GM19099 (cell line): ENCODE measurements around the gene PFN1.

Experiments
- POLR2A ChIP-seq: IDR thresholded peaks from 3 replicates; pipeline ENCODE4 v1.6.1; 2011; ENCODE audit warnings: low read depth; ENCODE audit not compliant: insufficient read length; ENCODE audit errors: extremely low read depth

Gene PFN1

DNA sequence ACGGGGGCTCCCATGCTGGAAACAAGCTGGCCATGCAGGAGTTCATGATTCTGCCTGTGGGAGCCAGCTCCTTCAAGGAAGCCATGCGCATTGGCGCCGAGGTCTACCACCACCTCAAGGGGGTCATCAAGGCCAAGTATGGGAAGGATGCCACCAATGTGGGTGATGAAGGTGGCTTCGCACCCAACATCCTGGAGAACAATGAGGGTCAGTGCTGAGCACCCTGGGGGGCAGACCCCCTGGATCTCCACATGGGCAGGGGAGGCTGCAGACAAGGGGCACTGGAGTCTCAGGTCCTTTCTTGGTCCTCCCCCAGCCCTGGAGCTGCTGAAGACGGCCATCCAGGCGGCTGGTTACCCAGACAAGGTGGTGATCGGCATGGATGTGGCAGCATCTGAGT lies 6.8 kb upstream of the PFN1 start:
- no peak for TF ChIP-seq POLR2A

DNA sequence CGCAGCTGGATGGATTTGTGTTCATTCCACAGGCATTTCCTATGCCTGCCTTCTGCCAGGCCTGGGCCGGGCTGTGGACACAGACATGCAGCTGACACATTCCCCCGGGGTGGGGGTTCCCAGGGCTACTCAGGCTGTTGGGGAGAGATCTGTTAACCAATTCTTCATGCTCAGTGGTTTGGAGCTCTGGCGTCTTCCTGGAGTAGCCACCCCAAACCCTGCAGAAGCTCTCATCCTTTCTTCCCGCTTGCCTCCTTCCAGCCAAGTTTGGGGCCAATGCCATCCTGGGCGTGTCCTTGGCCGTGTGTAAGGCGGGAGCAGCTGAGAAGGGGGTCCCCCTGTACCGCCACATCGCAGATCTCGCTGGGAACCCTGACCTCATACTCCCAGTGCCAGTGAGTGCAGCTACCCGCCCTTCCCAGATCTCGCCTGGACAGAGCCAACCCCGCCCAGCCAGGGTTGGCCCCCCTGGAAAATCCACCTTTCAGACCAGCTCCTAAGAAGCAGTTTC lies 5.2 kb upstream of the PFN1 start:
- no peak for TF ChIP-seq POLR2A

DNA sequence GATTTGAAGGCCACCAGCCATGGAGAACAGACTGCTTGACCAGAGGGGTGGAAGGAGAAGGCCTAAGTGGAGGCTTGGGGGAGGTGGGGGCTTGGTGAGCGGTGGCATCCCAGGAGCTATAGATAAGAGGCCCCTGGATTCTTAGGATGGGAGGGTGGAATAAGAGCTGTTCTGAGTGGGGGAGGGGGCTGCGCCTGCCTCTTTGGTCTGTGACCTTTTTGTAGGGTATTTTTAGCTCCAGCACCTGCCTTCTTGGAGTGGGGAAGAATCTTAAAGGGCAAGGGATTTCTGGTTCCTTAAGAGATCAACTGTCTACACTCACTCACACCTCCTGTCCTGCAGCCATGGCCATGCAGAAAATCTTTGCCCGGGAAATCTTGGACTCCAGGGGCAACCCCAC lies 3.2 kb upstream of the PFN1 start:
- no peak for TF ChIP-seq POLR2A

DNA sequence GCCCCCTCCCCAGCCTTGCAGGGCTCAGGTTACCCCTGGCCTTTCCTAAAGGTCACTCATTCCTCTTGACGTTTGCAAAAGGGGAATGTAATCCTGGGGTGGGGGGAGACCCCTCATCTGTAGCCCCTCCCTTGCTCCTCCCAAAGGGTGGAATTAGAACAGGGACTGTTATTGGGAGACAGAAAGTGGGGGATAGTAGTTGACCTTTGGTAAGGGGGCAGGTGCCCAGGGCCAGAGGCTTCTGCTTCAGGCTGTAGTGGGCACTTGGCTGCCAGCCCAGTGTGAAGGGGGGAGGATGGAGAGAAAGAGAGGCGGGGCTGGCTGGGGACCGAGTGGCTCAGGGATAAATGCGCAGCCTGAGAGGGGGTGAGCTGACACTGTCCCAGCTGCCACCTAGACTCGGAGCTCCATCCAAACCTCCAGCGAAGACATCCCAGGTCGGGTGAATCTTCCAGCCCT lies 2.4 kb upstream of the PFN1 start, which contains the start of gene ENO3:
Gene ENO3 (plus strand): TSS at position 374 of the 459 bp plus-strand sequence. CDS start 711 bp downstream, outside the sequence.
- TF ChIP-seq POLR2A = peak; percentile 15

DNA sequence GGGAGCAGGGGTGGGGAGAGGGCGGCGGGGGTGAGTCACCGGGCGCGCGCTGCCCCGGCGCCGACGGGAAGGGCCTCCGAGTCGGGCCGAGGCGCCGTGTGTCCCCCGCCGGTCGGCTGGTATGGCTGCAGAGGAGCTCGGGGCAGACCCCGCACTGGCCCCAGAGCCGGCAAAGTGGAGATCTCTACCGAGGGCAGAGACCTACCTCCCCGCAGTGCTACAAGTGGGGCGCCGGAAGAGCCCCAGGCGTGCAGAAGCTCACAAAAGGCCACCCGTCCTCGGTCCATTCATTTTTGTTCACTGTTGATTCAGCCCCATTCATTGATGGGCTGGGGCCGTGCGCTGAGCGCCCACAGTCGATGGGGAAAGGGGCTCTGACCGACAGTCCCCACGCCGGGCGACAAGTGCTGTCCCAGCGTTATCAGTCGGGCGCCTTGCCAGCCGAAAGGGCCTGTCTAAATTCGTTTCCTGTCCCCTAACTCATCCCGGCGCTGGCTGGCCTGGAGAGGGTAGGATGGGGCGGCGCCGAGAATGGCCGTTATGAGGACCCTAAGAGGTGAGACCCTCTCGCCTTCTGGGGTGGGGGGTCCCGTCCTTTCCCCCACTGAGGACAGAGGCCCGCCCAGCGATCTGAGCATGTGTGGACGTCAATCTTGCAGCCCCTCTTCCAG lies 1.9 kb upstream of the PFN1 start:
- peak; percentile 30 for TF ChIP-seq POLR2A

DNA sequence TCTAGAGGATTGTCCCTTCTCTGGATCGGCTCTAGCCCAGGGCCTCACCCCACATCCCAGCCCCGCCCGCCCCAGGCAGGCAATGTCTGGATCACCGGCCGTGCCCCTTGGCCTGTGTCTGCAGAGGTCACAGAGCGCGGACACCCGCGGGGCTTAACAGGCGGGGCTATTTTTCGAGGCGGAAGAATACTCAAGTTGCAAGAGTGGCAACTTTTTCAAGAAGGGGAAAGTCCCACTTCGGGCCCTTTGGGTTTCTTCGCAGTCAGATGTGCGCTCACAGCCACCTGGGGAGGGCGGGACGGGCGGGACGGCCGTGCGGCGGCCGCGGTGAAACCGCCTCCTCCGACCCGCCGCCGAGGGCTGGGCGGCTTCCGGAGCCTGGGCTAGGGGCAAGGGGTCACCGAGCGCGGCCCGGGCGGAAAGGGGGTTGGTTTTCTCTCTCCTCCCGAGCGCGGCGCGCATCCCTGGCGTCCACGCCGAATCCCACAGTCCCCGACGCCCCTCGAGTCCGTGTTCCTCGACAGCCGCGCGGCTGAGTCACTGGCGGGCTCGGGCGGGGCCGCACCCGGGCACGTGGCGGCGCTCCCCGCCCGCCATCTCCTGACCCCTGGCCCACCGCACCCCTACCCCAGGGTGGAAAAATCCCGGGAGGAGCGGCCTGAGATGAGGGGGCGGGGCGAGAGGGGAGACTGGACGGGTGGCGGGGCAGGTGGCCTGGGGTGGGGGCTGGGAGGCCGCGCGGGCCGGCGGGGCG lies 1.2 kb upstream of the PFN1 start:
- no peak for TF ChIP-seq POLR2A

DNA sequence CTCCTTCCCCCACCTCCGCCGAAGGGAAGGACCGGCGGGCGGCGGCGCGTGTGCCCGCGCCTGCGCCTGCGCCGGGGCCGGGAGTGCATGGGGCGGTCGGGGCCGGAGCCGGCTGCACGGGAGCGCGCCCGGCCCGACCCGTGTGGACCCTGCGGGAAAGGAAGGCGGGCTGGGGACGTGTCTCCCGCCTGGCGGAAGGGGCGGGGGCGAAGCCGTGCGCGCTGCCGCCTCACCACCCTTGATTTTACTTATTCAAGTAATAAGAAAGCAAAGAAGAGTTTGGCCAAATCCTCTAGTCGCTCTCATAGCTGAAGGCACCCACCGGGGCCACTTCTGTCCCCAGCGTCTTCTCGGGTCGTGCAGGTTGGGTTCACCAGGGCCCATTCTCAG lies 596 bp upstream of the PFN1 start:
- TF ChIP-seq POLR2A = peak; percentile 74

DNA sequence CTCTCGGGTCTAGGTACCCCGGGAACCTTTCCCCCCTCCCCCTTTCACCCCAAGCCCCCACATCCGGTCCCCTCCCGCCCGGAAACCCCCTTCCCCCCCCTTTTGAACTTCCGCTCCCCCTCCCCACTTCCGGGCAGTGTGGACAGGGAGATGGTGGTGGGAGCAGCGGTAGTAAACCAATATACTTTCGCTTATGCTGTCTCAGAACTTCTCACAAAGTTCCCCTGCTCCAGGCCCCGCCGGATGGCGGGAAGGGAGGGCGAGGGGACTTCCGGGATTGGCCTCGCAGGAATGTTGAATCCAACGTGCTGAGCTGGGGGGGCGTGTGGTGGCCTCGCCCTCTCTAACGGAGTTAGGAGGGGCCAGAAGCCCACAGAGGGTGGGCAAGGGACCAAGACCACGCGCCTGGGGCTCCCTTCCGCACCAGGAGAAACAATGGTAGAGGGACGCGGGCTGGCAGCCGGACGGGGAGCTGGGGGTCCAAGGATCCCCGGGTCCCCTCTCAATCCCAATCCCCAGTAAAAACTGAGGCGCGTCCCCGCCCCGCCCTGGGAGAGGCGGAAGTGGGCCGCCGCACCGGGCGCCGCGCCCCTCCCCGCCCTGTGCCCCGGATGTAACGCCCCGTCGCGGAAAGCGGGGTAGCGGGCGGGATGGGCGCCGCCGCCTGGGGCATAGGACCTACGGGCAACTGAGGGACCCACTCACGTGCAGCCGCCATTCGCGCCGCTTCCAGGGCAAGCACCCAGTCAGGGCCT lies 742 bp downstream of the PFN1 start:
- TF ChIP-seq POLR2A = no peak

DNA sequence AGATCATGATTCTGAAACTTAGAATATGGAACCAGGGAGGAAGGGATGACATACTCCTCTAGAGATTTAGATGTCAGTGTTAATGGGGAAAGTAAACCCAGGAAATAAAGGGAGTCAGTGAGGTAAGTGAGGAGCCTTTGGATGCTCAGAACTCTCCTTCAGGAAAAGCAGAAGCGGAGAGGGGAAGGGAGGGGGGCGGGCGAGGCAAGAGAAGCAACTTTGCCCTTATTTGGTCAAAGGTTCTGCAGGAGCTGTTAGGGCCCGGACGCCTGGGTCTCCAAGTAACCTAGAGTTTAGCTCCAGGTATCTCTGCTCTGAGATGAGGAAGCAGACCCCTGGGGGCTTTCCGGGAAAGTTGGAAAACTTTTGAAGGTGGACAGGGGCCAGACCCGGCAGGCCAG lies 1.3 kb downstream of the PFN1 start:
- no peak for TF ChIP-seq POLR2A

DNA sequence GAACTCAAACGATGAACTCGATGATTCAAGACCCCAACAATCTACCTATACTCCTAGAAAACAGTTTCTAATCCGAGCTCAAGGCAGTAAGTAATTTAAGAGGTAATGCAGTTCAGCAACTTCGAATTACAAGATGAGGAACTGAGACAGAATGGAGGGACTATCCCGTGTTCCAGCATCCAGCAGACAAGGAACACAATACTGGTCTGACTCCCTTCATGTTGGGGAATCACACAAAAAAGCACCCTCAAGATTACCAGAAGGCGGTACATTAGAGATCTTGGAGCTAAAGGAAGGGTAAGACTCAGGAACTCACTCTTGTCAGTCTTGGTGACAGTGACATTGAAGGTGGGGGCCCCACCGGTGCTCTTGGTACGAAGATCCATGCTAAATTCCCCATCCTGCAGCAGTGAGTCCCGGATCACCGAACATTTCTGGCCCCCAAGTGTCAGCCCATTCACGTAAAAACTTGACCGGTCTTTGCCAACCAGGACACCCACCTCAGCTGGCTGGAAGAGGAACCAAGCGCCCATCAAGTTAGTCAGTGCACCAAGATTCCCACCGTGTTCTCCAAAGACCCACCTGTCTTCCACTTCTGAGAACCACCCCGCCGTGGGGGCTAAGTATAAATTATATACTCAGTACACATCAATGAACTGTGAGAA lies 1.9 kb downstream of the PFN1 start:
- TF ChIP-seq POLR2A = no peak

DNA sequence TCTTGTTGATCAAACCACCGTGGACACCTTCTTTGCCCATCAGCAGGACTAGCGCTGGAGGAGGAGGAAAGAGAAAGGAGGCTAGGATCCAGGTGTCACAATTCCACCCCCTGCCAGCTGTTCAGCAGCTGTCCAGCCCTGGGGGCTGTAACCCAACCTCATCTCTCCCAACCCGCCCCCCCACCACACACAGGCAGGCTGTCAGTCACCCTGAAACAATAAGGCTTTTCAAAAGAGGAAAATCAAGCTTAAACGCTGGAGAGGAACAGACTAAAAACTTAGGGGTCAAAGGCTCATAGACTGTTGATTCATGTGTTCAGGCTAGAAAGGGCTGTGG lies 2.4 kb downstream of the PFN1 start:
- TF ChIP-seq POLR2A = no peak

DNA sequence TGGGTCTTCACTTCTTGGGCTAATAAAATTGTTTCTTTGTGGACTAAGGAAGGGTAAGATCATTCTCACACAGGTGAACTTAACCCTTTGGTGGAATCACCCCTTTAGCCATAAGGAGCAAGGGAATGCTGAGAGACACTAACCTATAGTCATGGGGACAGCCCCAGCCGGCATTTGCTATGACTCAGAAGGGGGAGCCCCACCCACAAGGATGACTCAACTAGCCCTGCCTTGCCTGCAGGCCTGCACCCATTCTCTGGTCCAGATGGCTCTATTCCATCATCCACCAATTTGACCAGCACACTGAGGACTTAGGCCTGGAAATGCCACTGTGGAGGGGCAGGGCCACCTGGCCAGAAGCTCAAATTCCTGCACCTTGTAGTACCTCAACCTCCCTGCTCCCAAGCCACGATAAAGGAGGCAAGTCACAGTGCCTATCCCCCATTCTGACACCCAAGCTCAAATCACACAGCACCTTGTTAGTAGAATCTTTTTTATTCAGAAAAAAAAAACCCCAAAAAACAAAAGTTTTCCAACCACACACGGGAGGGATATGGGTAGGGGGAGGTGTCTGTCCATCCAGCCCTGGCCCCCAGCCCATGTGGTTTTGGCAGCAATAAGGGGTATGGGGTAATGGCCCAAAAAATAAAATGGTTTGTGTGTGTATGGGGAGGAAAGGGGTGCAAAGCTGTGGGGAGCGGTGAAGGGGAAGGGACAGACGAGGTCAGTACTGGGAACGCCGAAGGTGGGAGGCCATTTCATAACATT lies 3.0 kb downstream of the PFN1 start:
- TF ChIP-seq POLR2A = no peak

DNA sequence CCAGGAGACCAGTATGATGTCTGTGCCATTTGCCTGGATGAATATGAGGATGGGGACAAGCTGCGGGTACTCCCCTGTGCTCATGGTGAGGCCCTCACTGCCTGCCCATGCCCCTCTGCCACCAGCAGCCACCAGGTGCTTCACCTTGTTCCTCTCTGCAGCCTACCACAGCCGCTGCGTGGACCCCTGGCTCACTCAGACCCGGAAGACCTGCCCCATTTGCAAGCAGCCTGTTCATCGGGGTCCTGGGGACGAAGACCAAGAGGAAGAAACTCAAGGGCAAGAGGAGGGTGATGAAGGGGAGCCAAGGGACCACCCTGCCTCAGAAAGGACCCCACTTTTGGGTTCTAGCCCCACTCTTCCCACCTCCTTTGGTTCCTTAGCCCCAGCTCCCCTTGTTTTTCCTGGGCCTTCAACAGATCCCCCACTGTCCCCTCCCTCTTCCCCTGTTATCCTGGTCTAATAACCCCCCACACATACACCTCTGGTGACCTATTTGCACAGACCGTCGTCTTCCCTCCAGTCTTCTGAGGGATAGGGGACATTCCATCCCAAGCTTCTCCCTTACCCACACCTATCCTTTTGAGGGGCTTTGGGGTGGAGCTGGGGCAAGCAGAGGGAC lies 3.7 kb downstream of the PFN1 start:
- TF ChIP-seq POLR2A = peak; percentile 51

DNA sequence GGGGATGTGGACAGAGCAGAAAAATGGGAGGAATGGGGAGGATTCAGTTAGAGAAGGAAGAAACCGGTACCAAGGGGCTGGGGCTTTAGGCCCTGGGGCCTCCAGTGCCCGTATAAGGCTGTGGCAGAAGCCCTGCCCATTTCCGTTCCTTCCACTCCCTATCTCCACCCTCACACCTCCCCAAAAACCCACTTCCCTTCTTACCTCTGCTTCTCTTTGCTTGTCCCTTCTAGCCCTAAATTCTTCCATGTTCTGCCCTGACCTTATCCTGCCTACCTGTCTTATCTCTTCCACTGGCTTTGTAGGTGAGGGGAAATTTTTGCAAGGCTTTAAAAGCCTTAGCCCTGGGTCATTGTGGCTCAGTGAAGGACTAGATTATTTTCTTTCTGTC lies 4.2 kb downstream of the PFN1 start:
- TF ChIP-seq POLR2A = peak; percentile 31
